ENCODE data around the gene ZBTB20. TPM values are rescaled to one million over a fixed set of nuclear protein-coding genes. Genes with fewer than 3 reads are reported as not detected.

The ZBTB20 gene
- total RNA-seq, 1 donor from 2014 or later: 3.9 TPM

DNA sequence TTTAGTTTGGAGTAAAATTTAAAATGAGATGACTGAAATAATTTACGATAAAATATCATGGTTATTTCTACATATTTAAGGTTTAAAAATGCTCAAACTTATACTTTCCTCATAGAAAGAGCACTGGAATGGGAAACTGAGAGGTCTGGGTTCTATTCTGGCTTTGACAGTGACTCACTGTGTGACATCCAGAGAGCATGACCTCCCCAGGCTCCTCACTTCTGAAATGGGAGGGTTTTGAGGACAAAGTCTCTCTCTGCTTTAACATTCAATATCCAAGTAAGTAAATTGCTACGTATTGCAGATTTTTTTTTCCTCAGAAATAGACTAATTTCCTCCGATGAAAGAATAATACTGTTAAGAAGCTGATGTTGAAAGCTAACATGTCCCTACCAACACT is 618.6 kb downstream of the ZBTB20 start:
- no peaks in the 10 kb centered on the region for H3K36me3 ChIP-seq (ENCODE audit: control insufficient read depth, insufficient read depth, low read length)
- no peak for FAIRE-seq
- H3K27me3 ChIP-seq (ENCODE audit: control insufficient read depth, insufficient read depth, low read length): no peaks in the 10 kb centered on the region
- no peak overlapping the region for H3K4me3 ChIP-seq (ENCODE audit: low read depth, low read length)
- TF ChIP-seq CTCF (IDR thresholded peaks at IDR 0.05; ENCODE audit: insufficient read depth, low read length, severe bottlenecking): no peak
- no peak for DNase-seq (ENCODE audit: low read depth)

DNA sequence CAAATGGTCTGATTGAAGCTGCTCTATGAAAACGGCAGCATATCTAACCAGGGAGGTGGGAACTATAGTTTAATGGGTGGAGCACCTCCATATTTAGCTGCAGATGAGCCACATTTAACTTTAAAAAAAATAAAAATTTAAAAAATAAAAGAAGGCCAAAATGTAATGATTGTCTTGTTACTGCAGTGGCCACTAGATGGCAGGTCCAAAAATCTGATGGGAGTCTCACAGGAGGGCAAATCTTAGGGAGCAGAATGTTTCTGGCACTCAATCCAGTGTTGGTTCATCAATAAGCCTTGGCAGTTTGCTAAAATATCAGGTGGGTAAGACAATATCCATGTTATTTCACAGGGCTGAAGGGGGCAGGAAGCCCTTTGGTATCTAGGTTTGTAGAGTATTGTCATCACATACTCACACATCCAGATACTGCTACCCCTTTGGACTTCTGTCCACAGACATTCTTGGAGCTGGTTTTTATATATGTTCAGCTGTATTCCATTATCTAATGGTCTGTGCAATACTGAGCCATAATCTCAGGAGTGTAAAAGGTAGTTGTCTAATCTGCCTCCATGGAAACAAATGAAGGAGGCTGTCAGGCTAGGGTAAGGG is 619.9 kb downstream of the ZBTB20 start:
- TF ChIP-seq CTCF (IDR thresholded peaks at IDR 0.05; ENCODE audit: insufficient read depth, low read length, severe bottlenecking): peak; percentile 46
- Histone ChIP-seq H3K36me3 (ENCODE audit: control insufficient read depth, insufficient read depth, low read length) (no peaks in the 10 kb centered on the region), H3K27me3 (ENCODE audit: control insufficient read depth, insufficient read depth, low read length) (no peaks in the 10 kb centered on the region), H3K4me3 (ENCODE audit: low read depth, low read length) (no peak overlapping the region)
- DNase-seq (ENCODE audit: low read depth): peak; percentile 25
- FAIRE-seq: no peak

DNA sequence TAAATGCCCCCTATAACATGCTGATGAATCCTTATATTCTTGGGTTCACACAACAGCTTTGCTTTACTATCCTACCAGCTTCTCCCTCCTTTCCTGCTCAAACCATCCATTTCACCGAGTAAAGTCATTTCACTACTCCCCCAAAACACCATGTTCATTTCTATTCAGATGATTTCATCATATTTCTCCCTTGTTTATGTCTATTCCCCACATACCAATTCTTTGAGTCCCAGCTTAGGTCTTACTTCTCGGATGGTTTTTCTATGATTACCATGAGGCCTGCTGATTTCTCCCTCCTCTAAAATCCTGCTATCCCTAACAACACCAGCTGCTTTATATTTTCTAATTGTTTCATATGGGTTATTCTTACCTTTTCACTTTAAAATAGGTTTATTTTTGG is 621.8 kb downstream of the ZBTB20 start:
- Histone ChIP-seq H3K27me3 (ENCODE audit: control insufficient read depth, insufficient read depth, low read length) (no peaks in the 10 kb centered on the region), H3K4me3 (ENCODE audit: low read depth, low read length) (no peak overlapping the region), H3K36me3 (ENCODE audit: control insufficient read depth, insufficient read depth, low read length) (no peaks in the 10 kb centered on the region)
- no peak for TF ChIP-seq CTCF (IDR thresholded peaks at IDR 0.05; ENCODE audit: insufficient read depth, low read length, severe bottlenecking)
- FAIRE-seq (no peak), DNase-seq (ENCODE audit: low read depth) (no peak)

- DNase-seq (ENCODE audit: low read depth): peak; percentile 79
- TF ChIP-seq CTCF (IDR thresholded peaks at IDR 0.05; ENCODE audit: insufficient read depth, low read length, severe bottlenecking): no peak
- FAIRE-seq: no peak
- Histone ChIP-seq H3K4me3 (ENCODE audit: low read depth, low read length) (no peak overlapping the region), H3K27me3 (ENCODE audit: control insufficient read depth, insufficient read depth, low read length) (no peaks in the 10 kb centered on the region), H3K36me3 (ENCODE audit: control insufficient read depth, insufficient read depth, low read length) (no peaks in the 10 kb centered on the region)
Measured at GRCh38 chr3:114519415-114519814, 627.7 kb downstream of the ZBTB20 start.

GRCh38 chr3:114518206-114518808 is 628.8 kb downstream of the ZBTB20 start:
- no peaks in the 10 kb centered on the region for H3K27me3 ChIP-seq (ENCODE audit: control insufficient read depth, insufficient read depth, low read length)
- no peak for TF ChIP-seq CTCF (IDR thresholded peaks at IDR 0.05; ENCODE audit: insufficient read depth, low read length, severe bottlenecking)
- FAIRE-seq (no peak), DNase-seq (ENCODE audit: low read depth) (no peak)
- no peak overlapping the region for H3K4me3 ChIP-seq (ENCODE audit: low read depth, low read length)
- no peaks in the 10 kb centered on the region for H3K36me3 ChIP-seq (ENCODE audit: control insufficient read depth, insufficient read depth, low read length)

DNA sequence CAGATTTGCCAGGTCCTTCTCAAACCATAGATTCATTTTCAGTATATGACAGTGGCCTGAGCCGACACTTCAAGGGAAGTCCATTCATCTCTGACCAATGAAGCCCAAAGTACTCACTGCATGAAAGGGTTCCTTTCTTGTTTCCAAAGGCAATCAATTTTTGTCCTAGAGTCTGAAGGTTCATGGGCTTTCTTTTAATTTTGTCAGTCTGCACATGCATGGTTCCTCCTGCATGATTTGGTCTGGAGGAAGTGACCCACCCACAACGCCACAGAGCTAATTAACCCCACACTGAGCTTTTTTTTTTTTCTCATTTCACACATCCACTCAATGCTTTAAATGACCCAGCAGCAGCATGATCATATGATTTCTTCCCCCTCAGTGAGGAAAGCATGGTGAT is 636.9 kb downstream of the ZBTB20 start:
- FAIRE-seq (no peak), DNase-seq (ENCODE audit: low read depth) (no peak)
- TF ChIP-seq CTCF (IDR thresholded peaks at IDR 0.05; ENCODE audit: insufficient read depth, low read length, severe bottlenecking): no peak
- H3K4me3 ChIP-seq (ENCODE audit: low read depth, low read length): no peak overlapping the region
- H3K27me3 ChIP-seq (ENCODE audit: control insufficient read depth, insufficient read depth, low read length): no peaks in the 10 kb centered on the region
- no peaks in the 10 kb centered on the region for H3K36me3 ChIP-seq (ENCODE audit: control insufficient read depth, insufficient read depth, low read length)
